Dedifferentiated amniotic fluid mesenchymal stem cell (primary cell): ENCODE data around the gene SLC30A2.

Source experiments
- DNase-seq: peaks from one replicate; pipeline ENCODE4 v3.0.0-alpha.2; 2016; ENCODE audit errors: extremely low spot score

The SLC30A2 gene

GRCh38 chr1:26022404-26022779 is 23.5 kb downstream of the SLC30A2 start:
- no peak for DNase-seq

DNA sequence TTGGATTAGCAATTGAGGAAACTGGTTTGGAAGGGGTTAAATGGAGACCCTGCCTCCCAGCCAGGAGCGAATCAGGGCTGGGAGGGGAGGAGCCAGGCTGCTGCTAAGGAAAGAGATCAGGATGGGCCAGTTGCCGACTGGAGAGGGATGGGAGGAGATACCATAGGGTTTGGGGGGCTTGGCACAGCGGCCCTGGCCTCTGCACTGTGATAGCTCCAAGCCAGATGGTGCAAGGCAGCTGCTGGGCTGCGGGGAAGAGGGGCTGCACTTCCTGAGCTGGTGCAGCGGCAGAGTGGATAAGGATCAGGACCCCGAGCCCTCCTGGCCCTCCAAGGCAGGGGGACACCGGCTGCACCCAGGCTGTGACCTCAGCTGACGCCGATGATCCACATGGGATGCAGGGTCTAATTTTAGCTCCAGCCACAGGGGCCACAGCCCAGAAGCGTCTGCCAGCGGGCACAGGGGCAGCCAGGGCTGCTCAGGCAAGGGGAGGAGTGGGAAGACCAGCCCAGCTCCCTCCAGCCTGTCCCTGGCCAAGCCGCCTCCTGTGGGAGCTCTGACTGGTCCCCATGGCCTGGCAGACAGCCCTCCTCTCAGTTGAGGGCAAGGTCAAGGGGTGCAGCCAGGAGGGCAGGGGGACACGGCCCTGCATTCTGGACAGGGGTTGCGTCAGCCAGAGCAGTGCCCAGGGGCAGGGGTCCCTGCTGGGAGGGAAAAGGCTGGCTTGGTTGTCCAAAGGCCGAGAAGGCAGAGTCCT is 24.1 kb downstream of the SLC30A2 start, which contains the start of gene EXTL1:
Gene EXTL1, plus strand, starts transcription at position 129 of the 757 bp plus-strand sequence. CDS start 872 bp downstream, outside the sequence.
- DNase-seq: no peak

GRCh38 chr1:26020941-26021646 is 24.8 kb downstream of the SLC30A2 start:
- DNase-seq: no peak

- peak; percentile 54 for DNase-seq
Observed at GRCh38 chr1:26020330-26020768, 25.6 kb downstream of the SLC30A2 start.

- DNase-seq: no peak
Observed at GRCh38 chr1:26019641-26020315, 26.1 kb downstream of the SLC30A2 start.

GRCh38 chr1:26017606-26018005 is 28.3 kb downstream of the SLC30A2 start:
- peak; percentile 31 for DNase-seq

GRCh38 chr1:26016953-26017545 is 28.9 kb downstream of the SLC30A2 start:
- no peak for DNase-seq

- DNase-seq: no peak
Observed at GRCh38 chr1:26016258-26016952, 29.5 kb downstream of the SLC30A2 start.

GRCh38 chr1:26015358-26015757 is 30.6 kb downstream of the SLC30A2 start:
- DNase-seq: no peak

DNA sequence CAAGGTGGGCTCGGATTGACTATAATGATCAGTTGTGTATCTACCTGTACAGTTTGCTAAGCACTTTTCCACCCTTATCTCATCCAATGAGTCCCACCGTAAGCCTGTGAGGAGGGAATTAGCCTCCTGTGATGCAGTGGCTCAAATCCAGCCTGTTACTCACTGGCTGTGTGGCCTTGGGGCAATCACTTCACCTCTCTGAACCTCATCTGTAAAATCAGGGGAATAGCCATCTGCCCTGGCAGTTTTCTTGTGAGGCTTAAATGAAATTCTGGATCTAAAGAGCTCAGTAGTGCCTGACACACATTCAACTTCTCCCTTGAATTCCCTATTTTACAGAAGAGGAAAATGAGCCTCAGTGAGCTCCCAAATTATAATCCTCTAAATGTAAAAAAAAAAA is 31.7 kb downstream of the SLC30A2 start:
- DNase-seq: no peak

DNA sequence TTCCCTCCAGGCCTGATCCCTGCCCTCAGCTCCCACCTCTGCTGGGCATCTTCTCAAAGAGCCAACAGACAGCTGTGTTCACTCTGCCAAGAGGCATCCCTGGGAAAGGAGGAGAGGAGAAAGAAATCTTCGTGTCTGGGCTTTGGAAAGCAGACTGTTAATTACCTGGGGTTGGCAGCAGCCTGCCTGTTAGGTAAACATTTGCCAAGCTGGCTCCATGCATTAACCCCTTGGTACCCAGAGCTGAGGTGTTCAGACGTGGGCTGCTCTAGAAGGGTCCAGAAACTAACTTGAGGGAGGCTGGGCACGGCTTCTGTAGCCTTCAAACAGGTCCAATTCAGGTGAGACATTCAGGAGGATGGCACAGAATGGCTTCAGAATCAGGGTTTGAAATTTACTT is 33.1 kb downstream of the SLC30A2 start:
- DNase-seq: no peak

DNA sequence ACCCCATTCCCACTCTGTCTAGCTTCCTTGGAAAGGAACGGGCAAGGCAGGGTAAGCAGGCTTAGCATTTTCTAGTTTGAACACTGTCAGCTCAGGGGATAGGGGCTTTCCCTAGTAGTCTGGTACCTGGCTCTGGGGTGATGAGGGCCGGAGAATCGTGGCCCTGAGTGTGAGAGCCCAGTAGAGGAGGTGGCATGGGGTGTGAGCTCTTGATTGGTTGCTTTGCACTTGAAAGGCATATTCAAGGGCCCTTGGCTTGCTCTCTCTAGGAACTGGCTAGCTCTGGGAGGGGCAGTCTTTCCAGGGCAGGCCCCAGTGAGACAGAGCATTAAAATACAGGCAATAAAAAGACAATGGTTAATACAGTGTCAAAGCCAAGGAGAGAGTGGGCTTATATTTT is 35.1 kb downstream of the SLC30A2 start:
- DNase-seq: no peak

DNA sequence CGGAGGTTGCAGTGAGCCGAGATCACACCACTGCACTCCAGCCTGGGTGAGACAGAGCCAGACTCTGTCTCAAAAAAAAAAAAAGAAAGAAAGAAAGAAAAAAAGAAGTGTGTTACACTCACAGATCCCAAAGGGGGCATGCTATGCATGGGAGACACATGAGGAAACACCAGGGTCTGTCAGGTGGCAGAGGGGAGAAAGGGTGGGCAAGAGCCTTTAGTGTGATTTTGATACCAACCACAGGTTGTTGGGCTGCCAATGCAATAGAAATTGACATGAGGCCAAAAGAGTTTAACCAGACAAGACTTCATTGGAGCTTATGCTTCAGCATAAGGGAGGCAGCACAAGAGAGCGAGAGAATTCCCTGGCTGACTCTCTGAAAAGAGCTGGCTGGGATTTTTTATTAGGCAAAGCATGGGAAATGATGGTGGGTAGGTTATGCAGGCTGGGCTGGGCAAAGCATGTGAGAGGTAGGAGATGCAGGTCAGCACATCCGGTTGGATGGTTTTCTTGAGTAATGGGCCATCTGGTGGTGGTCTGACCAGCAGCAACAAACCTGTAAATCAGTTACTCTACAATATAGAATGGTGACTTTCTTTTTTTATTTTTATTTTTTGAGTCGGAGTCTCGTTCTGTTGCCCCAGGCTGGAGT is 36.0 kb downstream of the SLC30A2 start:
- no peak for DNase-seq

DNA sequence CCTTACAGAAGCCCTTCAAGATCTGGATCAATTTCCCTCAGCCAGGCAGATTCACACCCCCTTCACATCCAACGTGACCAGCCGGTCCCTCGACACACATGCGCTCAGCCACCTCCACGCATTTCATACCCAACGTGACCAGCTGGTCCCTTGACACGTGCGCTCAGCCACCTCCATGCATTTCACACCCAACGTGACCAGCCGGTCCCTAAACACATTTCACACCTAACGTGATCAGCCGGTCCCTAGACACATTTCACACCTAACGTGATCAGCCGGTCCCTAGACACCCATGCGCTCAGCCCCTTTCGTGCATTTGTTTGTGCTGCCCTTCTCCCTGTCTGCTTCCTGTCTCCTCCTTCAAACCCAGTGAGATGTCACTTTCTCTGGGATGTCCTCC is 39.2 kb downstream of the SLC30A2 start:
- no peak for DNase-seq

GRCh38 chr1:26005434-26006105 is 40.3 kb downstream of the SLC30A2 start:
- DNase-seq: no peak

DNA sequence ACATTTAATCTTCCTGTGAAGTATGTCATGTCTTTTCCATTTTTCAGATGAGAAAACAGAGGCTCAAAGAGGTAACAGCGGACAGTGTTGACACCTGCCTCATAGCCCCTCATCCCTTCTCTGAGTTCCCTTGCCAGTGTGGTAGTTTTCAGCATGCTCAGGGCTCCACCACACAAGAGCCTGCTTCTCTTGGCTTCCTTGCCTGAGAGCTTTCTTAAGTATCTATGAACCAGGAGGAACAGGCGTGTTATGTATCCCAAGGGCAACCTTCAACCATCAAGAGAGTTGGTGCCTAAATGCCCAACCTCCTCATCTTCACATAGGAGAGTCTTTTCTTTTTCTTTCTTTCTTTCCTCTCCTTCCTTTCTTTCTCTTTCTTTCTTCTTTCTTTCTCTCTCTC is 42.2 kb downstream of the SLC30A2 start:
- no peak for DNase-seq

- DNase-seq: no peak
Observed at GRCh38 chr1:26003262-26003661, 42.7 kb downstream of the SLC30A2 start.

- no peak for DNase-seq
Observed at GRCh38 chr1:25999041-25999800, 46.7 kb downstream of the SLC30A2 start.

DNA sequence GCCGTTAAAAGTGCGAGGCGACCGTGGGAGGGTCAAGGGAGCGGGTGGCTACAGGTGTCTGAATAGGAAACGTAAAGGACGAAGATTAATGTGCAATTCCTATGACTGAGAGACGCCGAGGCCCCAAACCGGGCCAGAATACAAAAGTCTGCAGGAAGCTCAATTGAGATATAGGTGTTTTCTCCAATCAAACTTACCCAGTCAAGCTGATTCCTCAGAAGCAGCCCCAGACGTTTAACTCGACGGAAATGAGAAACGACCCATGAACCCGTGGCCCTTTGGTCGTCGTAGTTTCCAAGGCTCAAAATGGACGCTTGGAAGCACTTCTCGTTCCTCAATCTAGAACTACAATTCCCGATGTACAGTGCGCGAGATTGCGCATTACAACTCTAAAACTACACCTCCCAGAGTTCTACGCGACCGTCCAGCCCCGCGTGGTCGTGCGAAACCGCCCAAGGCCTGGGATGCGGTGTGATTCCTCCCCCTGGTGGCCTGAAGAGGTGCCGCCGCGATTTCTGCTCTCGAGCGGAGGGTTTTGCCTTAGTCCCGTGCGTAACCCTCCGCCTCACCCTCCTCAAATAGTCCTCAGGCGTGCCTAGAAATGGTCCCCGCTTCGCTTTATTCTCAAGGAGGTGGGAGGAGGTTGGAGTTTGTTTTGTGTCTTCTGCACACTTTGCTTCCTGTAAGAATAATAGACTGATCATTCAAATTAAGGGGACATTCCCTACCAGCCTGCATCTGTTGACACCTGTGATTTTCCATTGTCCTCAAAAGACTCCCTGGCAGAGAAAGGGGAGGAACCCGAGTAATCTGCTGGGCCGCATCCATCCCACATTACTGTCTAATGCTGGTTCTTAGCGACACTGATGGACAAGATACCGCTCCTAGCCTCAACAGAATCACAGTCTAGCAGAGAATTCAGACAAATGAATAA is 47.8 kb downstream of the SLC30A2 start, which contains the start of gene PAFAH2:
Gene PAFAH2, minus strand, starts transcription at position 236 of the 934 bp plus-strand sequence. CDS start 7,247 bp downstream, outside the sequence.
- peak; percentile 99 for DNase-seq
